Measurements from ENCODE around the gene BCKDHB.
"Not testable (repeated sequence)": the region's sequence is repeated elsewhere in the genome, so short reads cannot be mapped to it uniquely, and the experiment has no call there.

DNA sequence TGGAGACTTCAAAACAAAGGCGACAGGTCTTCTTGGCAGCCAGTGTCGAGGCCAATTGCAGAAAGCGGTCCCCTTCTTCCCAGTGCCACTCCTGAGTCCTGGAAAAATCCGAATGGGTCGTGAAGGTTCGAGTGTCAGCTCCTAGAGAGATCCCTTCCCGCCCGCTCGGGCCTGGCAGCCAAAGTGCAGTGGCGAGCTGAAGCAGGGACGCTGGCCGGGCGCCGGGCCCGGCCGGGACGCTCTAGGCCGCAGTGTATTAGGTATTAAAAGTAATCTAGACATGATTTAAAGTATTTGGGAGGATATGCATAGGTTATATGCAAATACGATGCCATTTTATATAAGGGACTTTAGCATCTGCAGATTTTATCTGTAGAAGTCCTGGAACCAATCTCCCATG is 36.0 kb upstream of the BCKDHB start:
- TF ChIP-seq, protein P1, sequence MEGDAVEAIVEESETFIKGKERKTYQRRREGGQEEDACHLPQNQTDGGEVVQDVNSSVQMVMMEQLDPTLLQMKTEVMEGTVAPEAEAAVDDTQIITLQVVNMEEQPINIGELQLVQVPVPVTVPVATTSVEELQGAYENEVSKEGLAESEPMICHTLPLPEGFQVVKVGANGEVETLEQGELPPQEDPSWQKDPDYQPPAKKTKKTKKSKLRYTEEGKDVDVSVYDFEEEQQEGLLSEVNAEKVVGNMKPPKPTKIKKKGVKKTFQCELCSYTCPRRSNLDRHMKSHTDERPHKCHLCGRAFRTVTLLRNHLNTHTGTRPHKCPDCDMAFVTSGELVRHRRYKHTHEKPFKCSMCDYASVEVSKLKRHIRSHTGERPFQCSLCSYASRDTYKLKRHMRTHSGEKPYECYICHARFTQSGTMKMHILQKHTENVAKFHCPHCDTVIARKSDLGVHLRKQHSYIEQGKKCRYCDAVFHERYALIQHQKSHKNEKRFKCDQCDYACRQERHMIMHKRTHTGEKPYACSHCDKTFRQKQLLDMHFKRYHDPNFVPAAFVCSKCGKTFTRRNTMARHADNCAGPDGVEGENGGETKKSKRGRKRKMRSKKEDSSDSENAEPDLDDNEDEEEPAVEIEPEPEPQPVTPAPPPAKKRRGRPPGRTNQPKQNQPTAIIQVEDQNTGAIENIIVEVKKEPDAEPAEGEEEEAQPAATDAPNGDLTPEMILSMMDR (conservative IDR thresholded peaks at IDR 0.05; ENCODE audit: low read depth in 2 of 2), result not testable (repeated sequence)
- not testable (repeated sequence) for TF ChIP-seq JUNB (IDR thresholded peaks at IDR 0.05; ENCODE audit: unreplicated experiment); POLR2AphosphoS5 (IDR thresholded peaks at IDR 0.05; ENCODE audit: low read depth)
- TF ChIP-seq, protein P2, sequence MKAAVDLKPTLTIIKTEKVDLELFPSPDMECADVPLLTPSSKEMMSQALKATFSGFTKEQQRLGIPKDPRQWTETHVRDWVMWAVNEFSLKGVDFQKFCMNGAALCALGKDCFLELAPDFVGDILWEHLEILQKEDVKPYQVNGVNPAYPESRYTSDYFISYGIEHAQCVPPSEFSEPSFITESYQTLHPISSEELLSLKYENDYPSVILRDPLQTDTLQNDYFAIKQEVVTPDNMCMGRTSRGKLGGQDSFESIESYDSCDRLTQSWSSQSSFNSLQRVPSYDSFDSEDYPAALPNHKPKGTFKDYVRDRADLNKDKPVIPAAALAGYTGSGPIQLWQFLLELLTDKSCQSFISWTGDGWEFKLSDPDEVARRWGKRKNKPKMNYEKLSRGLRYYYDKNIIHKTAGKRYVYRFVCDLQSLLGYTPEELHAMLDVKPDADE (IDR thresholded peaks at IDR 0.05), result not testable (repeated sequence)
